ENCODE data around the gene FLRT3. TPM values are rescaled to one million over a fixed set of nuclear protein-coding genes. Genes with fewer than 3 reads are reported as not detected.

FLRT3 gene
- total RNA-seq, 1 donor from 2014 or later = 41.8 TPM

- no peak overlapping the region for H3K4me3 ChIP-seq
- H3K4me2 ChIP-seq = no peak overlapping the region
- H3K36me3 ChIP-seq = no peaks in the 10 kb centered on the region
- no peak overlapping the region for H3K27ac Mint-ChIP-seq
- no peaks in the 10 kb centered on the region for H3F3A ChIP-seq (ENCODE audit: low read depth)
- peaks cover 2% of the 10 kb centered on the region for H3K27me3 Mint-ChIP-seq (ENCODE audit: insufficient read depth, low read depth)
- no peaks in the 10 kb centered on the region for H3K9me3 Mint-ChIP-seq
- H3K36me3 Mint-ChIP-seq = no peaks in the 10 kb centered on the region
- no peaks in the 10 kb centered on the region for H4K20me1 ChIP-seq (ENCODE audit: low read depth)
- no peaks in the 10 kb centered on the region for H3K9me3 ChIP-seq (ENCODE audit: low read depth)
- H3K4me1 ChIP-seq = no peaks in the 10 kb centered on the region
- no peak overlapping the region for H2AFZ ChIP-seq (replicated peaks)
- DNase-seq (ENCODE audit: low spot score) = no peak
- no peak for TF ChIP-seq EZH2phosphoT487 (IDR thresholded peaks at IDR 0.05)
- no peak for TF ChIP-seq EZH2 (IDR thresholded peaks at IDR 0.05)
- no peak for TF ChIP-seq CTCF (IDR thresholded peaks at IDR 0.05)
- H3K4me1 Mint-ChIP-seq = peaks cover 10% of the 10 kb centered on the region
- no peaks in the 10 kb centered on the region for H3K79me2 ChIP-seq (ENCODE audit: low read depth)
- no peak overlapping the region for H3K4me3 Mint-ChIP-seq
- no peaks in the 10 kb centered on the region for H3K27me3 ChIP-seq
- H3K27ac ChIP-seq = no peak overlapping the region
- no peak overlapping the region for H3K9ac ChIP-seq
These were observed 26.3 kb downstream of the FLRT3 start for GRCh38 chr20:14310977-14311627.

GRCh38 chr20:14307956-14308355 is 29.5 kb downstream of the FLRT3 start:
- Mint-ChIP-seq H3K36me3 (no peaks in the 10 kb centered on the region), H3K4me3 (no peak overlapping the region), H3K9me3 (no peaks in the 10 kb centered on the region), H3K4me1 (peaks cover 20% of the 10 kb centered on the region), H3K27ac (no peak overlapping the region), H3K27me3 (ENCODE audit: insufficient read depth, low read depth) (peaks cover 2% of the 10 kb centered on the region)
- H4K20me1 ChIP-seq (ENCODE audit: low read depth) = no peaks in the 10 kb centered on the region
- H3F3A ChIP-seq (ENCODE audit: low read depth) = no peaks in the 10 kb centered on the region
- no peak for DNase-seq (ENCODE audit: low spot score)
- H3K4me3 ChIP-seq = no peak overlapping the region
- TF ChIP-seq EZH2 (IDR thresholded peaks at IDR 0.05) (no peak), CTCF (IDR thresholded peaks at IDR 0.05) (no peak), EZH2phosphoT487 (IDR thresholded peaks at IDR 0.05) (no peak)
- H3K4me1 ChIP-seq = no peaks in the 10 kb centered on the region
- H2AFZ ChIP-seq (replicated peaks) = no peak overlapping the region
- H3K9me3 ChIP-seq (ENCODE audit: low read depth) = no peaks in the 10 kb centered on the region
- H3K27ac ChIP-seq = no peak overlapping the region
- no peaks in the 10 kb centered on the region for H3K79me2 ChIP-seq (ENCODE audit: low read depth)
- H3K36me3 ChIP-seq = no peaks in the 10 kb centered on the region
- H3K4me2 ChIP-seq = no peak overlapping the region
- H3K9ac ChIP-seq = no peak overlapping the region
- no peaks in the 10 kb centered on the region for H3K27me3 ChIP-seq

- TF ChIP-seq EZH2 (IDR thresholded peaks at IDR 0.05) = no peak
- no peak for TF ChIP-seq EZH2phosphoT487 (IDR thresholded peaks at IDR 0.05)
- TF ChIP-seq CTCF (IDR thresholded peaks at IDR 0.05) = no peak
- Histone ChIP-seq H2AFZ (replicated peaks) (no peak overlapping the region), H3K4me1 (no peaks in the 10 kb centered on the region), H4K20me1 (ENCODE audit: low read depth) (no peaks in the 10 kb centered on the region), H3K36me3 (no peaks in the 10 kb centered on the region), H3F3A (ENCODE audit: low read depth) (no peaks in the 10 kb centered on the region), H3K9ac (no peak overlapping the region), H3K27me3 (no peaks in the 10 kb centered on the region), H3K4me3 (no peak overlapping the region), H3K4me2 (no peak overlapping the region), H3K9me3 (ENCODE audit: low read depth) (no peaks in the 10 kb centered on the region), H3K79me2 (ENCODE audit: low read depth) (no peaks in the 10 kb centered on the region), H3K27ac (no peak overlapping the region)
- Mint-ChIP-seq H3K36me3 (no peaks in the 10 kb centered on the region), H3K4me3 (no peak overlapping the region), H3K27me3 (ENCODE audit: insufficient read depth, low read depth) (peaks cover 2% of the 10 kb centered on the region), H3K27ac (no peak overlapping the region), H3K9me3 (peaks cover 4% of the 10 kb centered on the region), H3K4me1 (peaks cover 18% of the 10 kb centered on the region)
- DNase-seq (ENCODE audit: low spot score) = no peak
These were observed 32.9 kb downstream of the FLRT3 start for GRCh38 chr20:14304472-14304871.
